HepG2 (cell line): ENCODE results near the gene PUS3. TPM values are rescaled to one million over a fixed set of nuclear protein-coding genes. Genes with fewer than 3 reads are reported as not detected.

Experiments used
- CENPT ChIP-seq: sonication (generic); formaldehyde crosslinking; IDR thresholded peaks from 2 replicates; pipeline ENCODE4 v1.8.0; 2022; ENCODE audit warnings: low read depth, mild to moderate bottlenecking, moderate library complexity, missing genetic modification reagents
- ESRRA ChIP-seq: sonication (generic); formaldehyde crosslinking; IDR thresholded peaks from 2 replicates; pipeline ENCODE4 v1.5.1; 2020; ENCODE audit warnings: mild to moderate bottlenecking, low read depth, missing genetic modification reagents
- HMGXB4 ChIP-seq, 2 experiments: sonication (generic) in 1 of 2; formaldehyde crosslinking in 1 of 2; IDR thresholded peaks; 2 replicates each; pipeline versions ENCODE4 v1.4.0 to v1.6.1; 2018 to 2020; ENCODE audit warnings: missing genetic modification reagents in 2 of 2, borderline replicate concordance in 1 of 2, low read depth in 1 of 2, mild to moderate bottlenecking in 1 of 2, missing biosample characterization in 1 of 2
- HNF4G ChIP-seq, 2 experiments: sonication (generic) in 1 of 2; formaldehyde crosslinking in 1 of 2; IDR thresholded peaks; 2 replicates each; pipeline versions ENCODE4 v1.4.0 to v1.6.1; 2011 to 2020; ENCODE audit warnings: borderline replicate concordance in 2 of 2, low read depth in 2 of 2, mild to moderate bottlenecking in 2 of 2, low read length in 1 of 2, missing genetic modification reagents in 1 of 2, moderate library complexity in 1 of 2
- HOXA3 ChIP-seq: sonication (generic); formaldehyde crosslinking; IDR thresholded peaks from 2 replicates; pipeline ENCODE4 v1.5.0; 2020; ENCODE audit warnings: missing genetic modification reagents
- MAFK ChIP-seq, 2 experiments: IDR thresholded peaks in 1 of 2; conservative IDR thresholded peaks in 1 of 2; 2 replicates each; pipeline ENCODE4 v1.6.1; 2011; ENCODE audit warnings: improper control_type of control experiment in 2 of 2, low read length in 2 of 2
- MAZ ChIP-seq, 2 experiments: sonication (generic) in 1 of 2; formaldehyde crosslinking in 1 of 2; IDR thresholded peaks; 2 replicates each; pipeline versions ENCODE4 v1.5.0 to v1.6.1; 2012 to 2020; ENCODE audit warnings: low read depth in 2 of 2, mild to moderate bottlenecking in 2 of 2, borderline replicate concordance in 1 of 2, improper control_type of control experiment in 1 of 2, low read length in 1 of 2, missing genetic modification reagents in 1 of 2, moderate library complexity in 1 of 2
- NR2F6 ChIP-seq, 2 experiments: IDR thresholded peaks; 2 replicates each; pipeline ENCODE4 v1.6.1; 2016; ENCODE audit warnings: antibody characterized with exemption in 1 of 2, mild to moderate bottlenecking in 1 of 2
- RXRA ChIP-seq: sonication (generic); formaldehyde crosslinking; IDR thresholded peaks from 2 replicates; pipeline ENCODE4 v1.5.1; 2020; ENCODE audit warnings: missing genetic modification reagents
- TCF7L2 ChIP-seq: IDR thresholded peaks from 2 replicates; pipeline ENCODE4 v1.6.1; 2011; ENCODE audit warnings: mild to moderate bottlenecking, low read depth, low read length, moderate library complexity
- ZMYM2 ChIP-seq: sonication (generic); formaldehyde crosslinking; IDR thresholded peaks from 2 replicates; pipeline ENCODE4 v1.8.0; 2022; ENCODE audit warnings: mild to moderate bottlenecking, missing genetic modification reagents
- ZNF121 ChIP-seq: sonication (generic); formaldehyde crosslinking; IDR thresholded peaks from 2 replicates; pipeline ENCODE4 v1.5.0; 2020; ENCODE audit warnings: mild to moderate bottlenecking, missing genetic modification reagents
- ZNF441 ChIP-seq: sonication (generic); formaldehyde crosslinking; IDR thresholded peaks from 2 replicates; pipeline ENCODE4 v1.7.0; 2021; ENCODE audit warnings: missing genetic modification reagents, borderline replicate concordance
- ZNF451 ChIP-seq: sonication (generic); formaldehyde crosslinking; IDR thresholded peaks from 2 replicates; pipeline ENCODE4 v1.5.0; 2020; ENCODE audit warnings: mild to moderate bottlenecking, missing genetic modification reagents
- ZNF644 ChIP-seq: IDR thresholded peaks from 2 replicates; pipeline ENCODE4 v1.6.1; 2016; ENCODE audit warnings: low read depth
- ZNF766 ChIP-seq: sonication (generic); formaldehyde crosslinking; IDR thresholded peaks from 2 replicates; pipeline ENCODE4 v1.5.0; 2020; ENCODE audit warnings: missing genetic modification reagents, borderline replicate concordance
- ZNF790 ChIP-seq: sonication (generic); formaldehyde crosslinking; IDR thresholded peaks from 2 replicates; pipeline ENCODE4 v1.8.0; 2022; ENCODE audit warnings: missing genetic modification reagents, mild to moderate bottlenecking, borderline replicate concordance
- ZSCAN20 ChIP-seq: sonication (generic); formaldehyde crosslinking; IDR thresholded peaks from 2 replicates; pipeline ENCODE4 v1.4.0; 2020; ENCODE audit warnings: missing genetic modification reagents, mild to moderate bottlenecking, borderline replicate concordance
- ZSCAN25 ChIP-seq: sonication (generic); formaldehyde crosslinking; IDR thresholded peaks from 2 replicates; pipeline ENCODE4 v1.8.0; 2022; ENCODE audit warnings: mild to moderate bottlenecking, missing genetic modification reagents
- ZSCAN31 ChIP-seq: sonication (generic); formaldehyde crosslinking; IDR thresholded peaks from 2 replicates; pipeline ENCODE4 v1.5.0; 2020; ENCODE audit warnings: low read depth, mild to moderate bottlenecking, missing genetic modification reagents
- polyA plus RNA-seq, 8 experiments: library from polyadenylated mRNA; depleted of rRNA in 3 of 8; stranded (reverse) in 7 of 8; unstranded in 1 of 8; fragments of >200 nt; fragmentation: Illumina TruSeq in 4 of 8; extraction: Trizol in 4 of 8; gene quantifications; 2 replicates each; pipeline versions ENCODE4 v1.2.1 to v1.2.3, GENCODE V29; 2011 to 2016; ENCODE audit warnings: low read depth in 4 of 8, missing spikeins in 1 of 8, mixed read lengths in 1 of 8; ENCODE audit not compliant: insufficient read depth in 1 of 8
- total RNA-seq, 5 experiments: library from RNA; depleted of rRNA; stranded (reverse); fragments of >200 nt; fragmentation: Illumina TruSeq; extraction: Trizol; gene quantifications; 2 replicates each; pipeline ENCODE4 v1.2.3, GENCODE V29; 2016; ENCODE audit warnings: low read depth in 1 of 5
- TF ChIP-seq, protein P1 (sequence below): sonication (generic); formaldehyde crosslinking; IDR thresholded peaks from 2 replicates; pipeline ENCODE4 v1.4.0; 2020; ENCODE audit warnings: missing genetic modification reagents, mild to moderate bottlenecking, borderline replicate concordance
- TF ChIP-seq, protein P2 (sequence below): IDR thresholded peaks from 2 replicates; pipeline ENCODE4 v1.6.1; 2016; ENCODE audit warnings: mild to moderate bottlenecking

PUS3 gene
- total and polyA plus RNA-seq, 2 of the 13 experiments (the other 11 are each of a cell fraction or from before 2014, with no cell fraction given): 6.0 to 18.2 TPM

DNA sequence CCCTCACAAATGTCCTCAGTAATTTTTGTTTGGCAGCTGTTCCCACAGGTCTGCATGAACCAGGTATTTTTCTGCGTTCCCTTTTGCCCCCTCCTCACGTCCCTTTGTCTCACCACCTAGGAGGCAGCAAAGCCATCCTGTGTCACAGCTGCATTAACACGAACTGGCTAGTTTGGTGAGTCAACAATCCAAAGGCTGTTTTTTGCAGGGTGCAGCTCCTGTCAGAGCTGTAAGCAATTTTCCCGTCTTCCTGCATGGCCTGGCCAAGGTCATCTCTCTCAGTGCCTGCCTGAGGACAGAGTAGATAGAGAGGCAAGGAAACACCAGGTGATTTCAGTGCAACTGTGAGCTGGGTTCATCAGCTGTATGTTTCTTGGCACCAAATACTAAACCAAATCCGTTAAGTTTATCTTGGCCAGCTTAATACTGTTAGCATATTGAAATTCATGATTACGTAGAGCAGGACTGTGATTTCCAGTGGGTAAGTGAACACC lies 22.3 kb upstream of the PUS3 start (continued):
- TF ChIP-seq HMGXB4 (CRISPR knock-in tag; IDR thresholded peaks at IDR 0.05; ENCODE audit: borderline replicate concordance in 1 of 2, low read depth in 1 of 2): peak in 1 of 2 experiments; percentile 62; a peak in 1 of 4 replicates
- 0 out of 2 replicates have a peak, but pooled peaks have one; percentile 43 for TF ChIP-seq ZSCAN31 (CRISPR knock-in tag)
- peak; percentile 66; the same call in 1 of the 2 replicates for TF ChIP-seq HOXA3
- 0 out of 2 replicates have a peak, but pooled peaks have one; percentile 26 for TF ChIP-seq ZNF644
- TF ChIP-seq ZNF441 (CRISPR knock-in tag): no peak
- peak; percentile 28; the same call in 1 of the 2 replicates for TF ChIP-seq RXRA (CRISPR knock-in tag)
- no peak for TF ChIP-seq MAFK (conservative IDR thresholded peaks at IDR 0.05 in 1 of 2, IDR thresholded peaks at IDR 0.05 in 1 of 2; ENCODE audit: low read length in 2 of 2)
- TF ChIP-seq CENPT: no peak
- peak; percentile 29; the same call in 1 of the 2 replicates for TF ChIP-seq ZNF451 (CRISPR knock-in tag)
- TF ChIP-seq ESRRA (CRISPR knock-in tag): peak; percentile 73; the same call in 1 of the 2 replicates
- no peak for TF ChIP-seq NR2F6 (IDR thresholded peaks at IDR 0.05)
- TF ChIP-seq NR2F6 (CRISPR knock-in tag; IDR thresholded peaks at IDR 0.05): peak; percentile 55; the same call in 1 of the 2 replicates
- TF ChIP-seq ZNF766 (CRISPR knock-in tag): no peak
- peak; percentile 70 for TF ChIP-seq ZSCAN25 (CRISPR knock-in tag)
- TF ChIP-seq HNF4G (IDR thresholded peaks at IDR 0.05; ENCODE audit: borderline replicate concordance, low read depth, low read length): no peak; the same call in 1 of the 2 replicates
- TF ChIP-seq HNF4G (CRISPR knock-in tag; IDR thresholded peaks at IDR 0.05; ENCODE audit: borderline replicate concordance, low read depth): no peak
- TF ChIP-seq MAZ (IDR thresholded peaks at IDR 0.05; ENCODE audit: borderline replicate concordance, low read depth, low read length): no peak
- 0 out of 2 replicates have a peak, but pooled peaks have one; percentile 52 for TF ChIP-seq MAZ (CRISPR knock-in tag; IDR thresholded peaks at IDR 0.05; ENCODE audit: low read depth)
- TF ChIP-seq, protein P1, sequence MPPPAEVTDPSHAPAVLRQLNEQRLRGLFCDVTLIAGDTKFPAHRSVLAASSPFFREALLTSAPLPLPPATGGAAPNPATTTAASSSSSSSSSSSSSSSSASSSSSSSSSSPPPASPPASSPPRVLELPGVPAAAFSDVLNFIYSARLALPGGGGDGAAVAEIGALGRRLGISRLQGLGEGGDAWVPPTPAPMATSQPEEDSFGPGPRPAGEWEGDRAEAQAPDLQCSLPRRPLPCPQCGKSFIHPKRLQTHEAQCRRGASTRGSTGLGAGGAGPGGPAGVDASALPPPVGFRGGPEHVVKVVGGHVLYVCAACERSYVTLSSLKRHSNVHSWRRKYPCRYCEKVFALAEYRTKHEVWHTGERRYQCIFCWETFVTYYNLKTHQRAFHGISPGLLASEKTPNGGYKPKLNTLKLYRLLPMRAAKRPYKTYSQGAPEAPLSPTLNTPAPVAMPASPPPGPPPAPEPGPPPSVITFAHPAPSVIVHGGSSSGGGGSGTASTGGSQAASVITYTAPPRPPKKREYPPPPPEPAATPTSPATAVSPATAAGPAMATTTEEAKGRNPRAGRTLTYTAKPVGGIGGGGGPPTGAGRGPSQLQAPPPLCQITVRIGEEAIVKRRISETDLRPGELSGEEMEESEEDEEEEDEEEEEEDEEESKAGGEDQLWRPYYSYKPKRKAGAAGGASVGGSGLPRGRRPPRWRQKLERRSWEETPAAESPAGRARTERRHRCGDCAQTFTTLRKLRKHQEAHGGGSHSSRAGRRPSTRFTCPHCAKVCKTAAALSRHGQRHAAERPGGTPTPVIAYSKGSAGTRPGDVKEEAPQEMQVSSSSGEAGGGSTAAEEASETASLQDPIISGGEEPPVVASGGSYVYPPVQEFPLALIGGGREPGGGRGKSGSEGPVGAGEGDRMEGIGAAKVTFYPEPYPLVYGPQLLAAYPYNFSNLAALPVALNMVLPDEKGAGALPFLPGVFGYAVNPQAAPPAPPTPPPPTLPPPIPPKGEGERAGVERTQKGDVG (CRISPR knock-in tag): 0 out of 2 replicates have a peak, but pooled peaks have one; percentile 46
- TF ChIP-seq ZSCAN20 (CRISPR knock-in tag): 0 out of 2 replicates have a peak, but pooled peaks have one; percentile 51
- TF ChIP-seq TCF7L2: no peak
- TF ChIP-seq, protein P2, sequence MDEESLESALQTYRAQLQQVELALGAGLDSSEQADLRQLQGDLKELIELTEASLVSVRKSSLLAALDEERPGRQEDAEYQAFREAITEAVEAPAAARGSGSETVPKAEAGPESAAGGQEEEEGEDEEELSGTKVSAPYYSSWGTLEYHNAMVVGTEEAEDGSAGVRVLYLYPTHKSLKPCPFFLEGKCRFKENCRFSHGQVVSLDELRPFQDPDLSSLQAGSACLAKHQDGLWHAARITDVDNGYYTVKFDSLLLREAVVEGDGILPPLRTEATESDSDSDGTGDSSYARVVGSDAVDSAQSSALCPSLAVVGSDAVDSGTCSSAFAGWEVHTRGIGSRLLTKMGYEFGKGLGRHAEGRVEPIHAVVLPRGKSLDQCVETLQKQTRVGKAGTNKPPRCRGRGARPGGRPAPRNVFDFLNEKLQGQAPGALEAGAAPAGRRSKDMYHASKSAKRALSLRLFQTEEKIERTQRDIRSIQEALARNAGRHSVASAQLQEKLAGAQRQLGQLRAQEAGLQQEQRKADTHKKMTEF (CRISPR knock-in tag): peak; percentile 72
- TF ChIP-seq ZNF121 (CRISPR knock-in tag): no peak
- no peak for TF ChIP-seq ZNF790 (CRISPR knock-in tag)
- TF ChIP-seq ZMYM2 (CRISPR knock-in tag): no peak
